ENCODE results near the gene NHSL2. TPM values are rescaled to one million over a fixed set of nuclear protein-coding genes. Genes with fewer than 3 reads are reported as not detected.

Gene NHSL2
- polyA plus RNA-seq, 3 donors, result 16.6 to 39.8 (median 22.8) TPM

- H3K4me2 ChIP-seq (replicated peaks; ENCODE audit: extremely low read depth, low read length, poor library complexity, severe bottlenecking), result no peak overlapping the region
- peaks cover 0 to 5% of the 10 kb centered on the region in 2 donors for H3K27me3 ChIP-seq (ENCODE audit: control insufficient read depth in 2 of 2, insufficient read depth in 2 of 2, low read length in 2 of 2)
- Mint-ChIP-seq H3K4me3 (no peak overlapping the region), H3K9me3 (peaks cover 0 to 3% (median 2%) of the 10 kb centered on the region in 7 donors), H3K36me3 (peaks cover 0 to 5% of the 10 kb centered on the region in 2 donors), H3K27me3 (ENCODE audit: low read depth in 3 of 3) (peaks cover 0 to 30% (median 0%) of the 10 kb centered on the region in 3 donors), H3K27ac (no peak overlapping the region), H3K4me1 (peaks cover 8% of the 10 kb centered on the region)
- H3K9me3 ChIP-seq (replicated peaks in 1 of 2; ENCODE audit: control insufficient read depth in 1 of 2, insufficient read depth in 1 of 2, low read length in 2 of 2), result no peaks in the 10 kb centered on the region
- DNase-seq, result no peak
- H2AFZ ChIP-seq (ENCODE audit: insufficient read depth, low read depth, low read length, poor library complexity, severe bottlenecking), result no peak overlapping the region
- H3K27ac ChIP-seq (ENCODE audit: low read depth in 1 of 2, low read length in 2 of 2), result no peak overlapping the region
- no peaks in the 10 kb centered on the region for H4K20me1 ChIP-seq (ENCODE audit: insufficient read depth, low read length)
- H3K4me1 ChIP-seq (ENCODE audit: control insufficient read depth in 1 of 2, insufficient read depth in 2 of 2, low read length in 2 of 2), result no peaks in the 10 kb centered on the region
- H3K79me2 ChIP-seq (ENCODE audit: insufficient read depth, low read length), result no peaks in the 10 kb centered on the region
- intact Hi-C loops (cut with micrococcal nuclease), result no loop called here
- no peak overlapping the region for H3K4me3 ChIP-seq (replicated peaks in 1 of 3; ENCODE audit: low read depth in 2 of 3, low read length in 3 of 3)
- H3K9ac ChIP-seq (ENCODE audit: insufficient read depth, low read length, poor library complexity, severe bottlenecking), result no peak overlapping the region
- 100% methylated on average over 1 of the region's 6 CpGs for WGBS (ENCODE audit: insufficient coverage)
- no peaks in the 10 kb centered on the region for H3K36me3 ChIP-seq (replicated peaks in 1 of 2; ENCODE audit: control insufficient read depth in 1 of 2, insufficient read depth in 2 of 2, low read length in 2 of 2)
- no peak for TF ChIP-seq CTCF (IDR thresholded peaks at IDR 0.05)
Observed at GRCh38 chrX:72088761-72089160, 178.1 kb downstream of the NHSL2 start.

DNA sequence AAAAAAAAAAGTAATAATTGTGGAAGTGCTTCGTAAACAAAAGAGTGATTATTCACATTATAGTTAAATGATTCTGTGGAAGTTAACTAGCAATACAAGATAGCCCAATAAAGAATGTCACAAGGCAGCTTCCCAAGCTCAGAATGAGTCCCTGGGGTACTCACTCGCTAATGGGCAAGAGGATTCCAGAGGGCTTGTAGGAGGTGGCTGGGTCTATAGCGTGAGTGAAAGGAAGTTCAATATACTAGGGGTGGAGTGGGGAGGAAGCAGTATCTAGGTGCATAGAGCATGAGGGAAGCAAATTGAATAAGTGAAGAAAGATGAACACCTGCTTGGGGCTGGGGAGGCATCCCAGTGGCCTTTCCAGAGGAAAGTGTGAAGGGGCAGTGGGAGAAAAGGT lies 178.6 kb downstream of the NHSL2 start:
- 80% methylated on average over 2 of the region's 3 CpGs for WGBS (ENCODE audit: insufficient coverage)
- H3K4me1 Mint-ChIP-seq, result peaks cover 7% of the 10 kb centered on the region
- no peak for DNase-seq
- TF ChIP-seq CTCF (IDR thresholded peaks at IDR 0.05), result no peak
- H3K9me3 Mint-ChIP-seq, result peaks cover 0 to 3% (median 2%) of the 10 kb centered on the region in 7 donors
- Histone ChIP-seq H4K20me1 (ENCODE audit: insufficient read depth, low read length) (no peaks in the 10 kb centered on the region), H3K9ac (ENCODE audit: insufficient read depth, low read length, poor library complexity, severe bottlenecking) (no peak overlapping the region), H3K79me2 (ENCODE audit: insufficient read depth, low read length) (no peaks in the 10 kb centered on the region), H3K27me3 (ENCODE audit: control insufficient read depth in 2 of 2, insufficient read depth in 2 of 2, low read length in 2 of 2) (peaks cover 0 to 5% of the 10 kb centered on the region in 2 donors), H2AFZ (ENCODE audit: insufficient read depth, low read depth, low read length, poor library complexity, severe bottlenecking) (no peak overlapping the region), H3K9me3 (replicated peaks in 1 of 2; ENCODE audit: control insufficient read depth in 1 of 2, insufficient read depth in 1 of 2, low read length in 2 of 2) (no peaks in the 10 kb centered on the region), H3K4me2 (replicated peaks; ENCODE audit: extremely low read depth, low read length, poor library complexity, severe bottlenecking) (no peak overlapping the region), H3K27ac (ENCODE audit: low read depth in 1 of 2, low read length in 2 of 2) (no peak overlapping the region), H3K4me1 (ENCODE audit: control insufficient read depth in 1 of 2, insufficient read depth in 2 of 2, low read length in 2 of 2) (no peaks in the 10 kb centered on the region), H3K36me3 (replicated peaks in 1 of 2; ENCODE audit: control insufficient read depth in 1 of 2, insufficient read depth in 2 of 2, low read length in 2 of 2) (no peaks in the 10 kb centered on the region), H3K4me3 (replicated peaks in 1 of 3; ENCODE audit: low read depth in 2 of 3, low read length in 3 of 3) (no peak overlapping the region)
- intact Hi-C loops (cut with micrococcal nuclease), result no loop called here
- H3K4me3 Mint-ChIP-seq, result no peak overlapping the region
- H3K36me3 Mint-ChIP-seq, result no peaks in the 10 kb centered on the region
- peaks cover 0 to 29% (median 0%) of the 10 kb centered on the region in 3 donors for H3K27me3 Mint-ChIP-seq (ENCODE audit: low read depth in 3 of 3)
- H3K27ac Mint-ChIP-seq, result no peak overlapping the region
